ENCODE data around the gene PSMD1. TPM values are rescaled to one million over a fixed set of nuclear protein-coding genes. Genes with fewer than 3 reads are reported as not detected.
A peak's percentile ranks its signal among the peaks of the same experiment; 100 is the strongest.

PSMD1 gene
- total and polyA plus RNA-seq, 4 donors = 30.1 to 91.1 (median 56.0) TPM

- H3K4me1 ChIP-seq (ENCODE audit: control insufficient read depth in 5 of 5, insufficient read depth in 5 of 5, low read length in 5 of 5) = peaks cover 0 to 27% (median 0%) of the 10 kb centered on the region in 5 donors
- TF ChIP-seq, protein P1, sequence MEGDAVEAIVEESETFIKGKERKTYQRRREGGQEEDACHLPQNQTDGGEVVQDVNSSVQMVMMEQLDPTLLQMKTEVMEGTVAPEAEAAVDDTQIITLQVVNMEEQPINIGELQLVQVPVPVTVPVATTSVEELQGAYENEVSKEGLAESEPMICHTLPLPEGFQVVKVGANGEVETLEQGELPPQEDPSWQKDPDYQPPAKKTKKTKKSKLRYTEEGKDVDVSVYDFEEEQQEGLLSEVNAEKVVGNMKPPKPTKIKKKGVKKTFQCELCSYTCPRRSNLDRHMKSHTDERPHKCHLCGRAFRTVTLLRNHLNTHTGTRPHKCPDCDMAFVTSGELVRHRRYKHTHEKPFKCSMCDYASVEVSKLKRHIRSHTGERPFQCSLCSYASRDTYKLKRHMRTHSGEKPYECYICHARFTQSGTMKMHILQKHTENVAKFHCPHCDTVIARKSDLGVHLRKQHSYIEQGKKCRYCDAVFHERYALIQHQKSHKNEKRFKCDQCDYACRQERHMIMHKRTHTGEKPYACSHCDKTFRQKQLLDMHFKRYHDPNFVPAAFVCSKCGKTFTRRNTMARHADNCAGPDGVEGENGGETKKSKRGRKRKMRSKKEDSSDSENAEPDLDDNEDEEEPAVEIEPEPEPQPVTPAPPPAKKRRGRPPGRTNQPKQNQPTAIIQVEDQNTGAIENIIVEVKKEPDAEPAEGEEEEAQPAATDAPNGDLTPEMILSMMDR (IDR thresholded peaks at IDR 0.05; ENCODE audit: control extremely low read depth, extremely low read depth) = no peak
- no peaks in the 10 kb centered on the region for H3K27me3 ChIP-seq (ENCODE audit: control insufficient read depth in 3 of 3, insufficient read depth in 3 of 3, low read length in 2 of 3)
- H3K9ac ChIP-seq (ENCODE audit: insufficient read depth in 1 of 2, low read length in 2 of 2) = no peak overlapping the region
- H3K27ac ChIP-seq (ENCODE audit: low read depth in 1 of 2, low read length in 1 of 2) = no peak overlapping the region
- ATAC-seq (ENCODE audit: insufficient read depth, low FRiP score) (no peak), DNase-seq (no peak)
- no peaks in the 10 kb centered on the region for H3K9me3 ChIP-seq (ENCODE audit: control insufficient read depth in 4 of 4, insufficient read depth in 3 of 4, low read length in 3 of 4)
- WGBS, 2 donors = 88 to 94% methylated on average over 6 of the region's 6 CpGs
- no peak overlapping the region for H3K4me3 ChIP-seq
- H3K36me3 ChIP-seq (ENCODE audit: control insufficient read depth in 4 of 4, insufficient read depth in 4 of 4, low read length in 4 of 4) = no peaks in the 10 kb centered on the region
These were observed 73.8 kb downstream of the PSMD1 start for GRCh38 chr2:231130336-231131056.

- ATAC-seq (ENCODE audit: insufficient read depth, low FRiP score) (peak; percentile 34), DNase-seq (peak in 2 of 3 donors; percentile 43 to 55)
- H3K27me3 ChIP-seq (ENCODE audit: control insufficient read depth in 3 of 3, insufficient read depth in 3 of 3, low read length in 2 of 3) = no peaks in the 10 kb centered on the region
- no peak overlapping the region for H3K9ac ChIP-seq (ENCODE audit: insufficient read depth in 1 of 2, low read length in 2 of 2)
- no peaks in the 10 kb centered on the region for H3K9me3 ChIP-seq (ENCODE audit: control insufficient read depth in 4 of 4, insufficient read depth in 3 of 4, low read length in 3 of 4)
- H3K4me3 ChIP-seq = no peak overlapping the region
- WGBS, 2 donors = 67 to 84% methylated on average over 1 of the region's 1 CpG
- no peaks in the 10 kb centered on the region for H3K36me3 ChIP-seq (ENCODE audit: control insufficient read depth in 4 of 4, insufficient read depth in 4 of 4, low read length in 4 of 4)
- no peak overlapping the region for H3K27ac ChIP-seq (ENCODE audit: low read depth in 1 of 2, low read length in 1 of 2)
- TF ChIP-seq, protein P1 (IDR thresholded peaks at IDR 0.05; ENCODE audit: control extremely low read depth, extremely low read depth) = no peak
- H3K4me1 ChIP-seq (ENCODE audit: control insufficient read depth in 5 of 5, insufficient read depth in 5 of 5, low read length in 5 of 5) = peaks cover 0 to 26% (median 0%) of the 10 kb centered on the region in 5 donors
These were observed 75.5 kb downstream of the PSMD1 start for GRCh38 chr2:231132129-231132528.

DNA sequence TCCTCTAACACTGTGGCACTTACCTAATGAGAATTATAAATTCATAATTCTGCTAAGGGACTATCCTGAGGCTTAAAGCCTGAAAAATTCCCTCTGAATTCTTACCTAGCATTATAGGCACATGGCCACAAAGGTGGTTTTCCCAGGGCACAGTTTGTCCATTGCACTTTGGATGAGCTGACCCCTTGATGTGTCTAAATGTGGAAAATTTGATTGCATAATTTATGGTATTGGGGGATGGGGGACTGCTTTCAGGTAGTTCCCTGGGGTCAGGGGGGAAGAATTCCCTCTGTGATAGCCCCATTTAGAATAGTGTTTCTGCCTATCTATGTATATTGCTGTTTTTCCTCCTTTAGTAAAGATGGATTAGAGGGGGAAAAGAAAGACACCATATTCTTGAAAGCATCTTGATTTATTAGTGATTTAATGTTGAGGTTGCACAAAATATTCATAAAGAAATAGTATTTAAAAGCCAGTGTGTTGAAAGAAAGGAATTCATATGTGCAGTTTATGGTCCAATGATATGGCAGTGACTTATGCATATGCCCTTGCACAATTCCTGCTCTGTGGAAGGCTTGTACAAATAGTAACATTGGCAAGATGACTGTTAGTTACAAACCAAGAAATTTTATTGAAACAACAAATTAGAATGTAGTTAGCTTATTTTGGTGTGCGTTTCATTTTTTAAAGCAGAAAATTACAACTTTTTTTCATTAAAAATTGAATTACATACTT is 76.9 kb downstream of the PSMD1 start:
- no peak for ATAC-seq (ENCODE audit: insufficient read depth, low FRiP score)
- no peaks in the 10 kb centered on the region for H3K27me3 ChIP-seq (ENCODE audit: control insufficient read depth in 3 of 3, insufficient read depth in 3 of 3, low read length in 2 of 3)
- TF ChIP-seq, protein P1 (IDR thresholded peaks at IDR 0.05; ENCODE audit: control extremely low read depth, extremely low read depth) = no peak
- no peak overlapping the region for H3K27ac ChIP-seq (ENCODE audit: low read depth in 1 of 2, low read length in 1 of 2)
- peaks cover 0 to 26% (median 0%) of the 10 kb centered on the region in 5 donors for H3K4me1 ChIP-seq (ENCODE audit: control insufficient read depth in 5 of 5, insufficient read depth in 5 of 5, low read length in 5 of 5)
- peak overlapping the region in 1 of 2 donors; percentile 20 for H3K9ac ChIP-seq (ENCODE audit: insufficient read depth in 1 of 2, low read length in 2 of 2)
- H3K36me3 ChIP-seq (ENCODE audit: control insufficient read depth in 4 of 4, insufficient read depth in 4 of 4, low read length in 4 of 4) = peaks cover 0 to 3% (median 0%) of the 10 kb centered on the region in 4 donors
- DNase-seq = peak in 2 of 3 donors; percentile 43 to 68
- no peak overlapping the region for H3K4me3 ChIP-seq
- no peaks in the 10 kb centered on the region for H3K9me3 ChIP-seq (ENCODE audit: control insufficient read depth in 4 of 4, insufficient read depth in 3 of 4, low read length in 3 of 4)
- 91 to 96% methylated on average over 1 of the region's 1 CpG for WGBS, 2 donors

Data from lung (tissue), 12 donors.